ENCODE measurements around the gene FAT1. TPM values are rescaled to one million over a fixed set of nuclear protein-coding genes. Genes with fewer than 3 reads are reported as not detected.

Gene FAT1
- total RNA-seq, 4 donors from 2014 or later = 51.3 to 114 (median 72.2) TPM

- DNase-seq (ENCODE audit: low spot score in 2 of 2) = no peak
- 78 to 83% methylated on average over 10 to 12 of the region's 12 CpGs for WGBS, 2 donors
- no peak overlapping the region for H3K4me3 ChIP-seq (ENCODE audit: low read depth, poor library complexity, severe bottlenecking)
- intact Hi-C loops (cut with DNase I; ENCODE audit: low total_unique reads) = no loop called here
- TF ChIP-seq CTCF (IDR thresholded peaks at IDR 0.05) (no peak), POLR2A (IDR thresholded peaks at IDR 0.05) (no peak)
These were observed 21.9 kb downstream of the FAT1 start for GRCh38 chr4:186701788-186702187.

- no peak for TF ChIP-seq CTCF (IDR thresholded peaks at IDR 0.05)
- TF ChIP-seq POLR2A (IDR thresholded peaks at IDR 0.05) = no peak
These were observed 22.4 kb downstream of the FAT1 start for GRCh38 chr4:186701273-186701672.

GRCh38 chr4:186700746-186701145 lies 22.9 kb downstream of the FAT1 start:
- DNase-seq (ENCODE audit: low spot score in 2 of 2) = peak; percentile 36 to 88
- intact Hi-C loops (cut with DNase I; ENCODE audit: low total_unique reads) = no loop called here
- 66 to 67% methylated on average over 16 of the region's 16 CpGs for WGBS, 2 donors
- no peak overlapping the region for H3K4me3 ChIP-seq (ENCODE audit: low read depth, poor library complexity, severe bottlenecking)
- TF ChIP-seq CTCF (IDR thresholded peaks at IDR 0.05) (no peak), POLR2A (IDR thresholded peaks at IDR 0.05) (no peak)

More at GRCh38 chr4:186701273-186701672, 22.4 kb downstream of the FAT1 start:
- intact Hi-C loops (cut with DNase I; ENCODE audit: low total_unique reads) = no loop called here
- H3K4me3 ChIP-seq (ENCODE audit: low read depth, poor library complexity, severe bottlenecking) = no peak overlapping the region
- WGBS, 2 donors = 15 to 34% methylated on average over 5 of the region's 5 CpGs
- no peak for DNase-seq (ENCODE audit: low spot score in 2 of 2)

- intact Hi-C loops (cut with DNase I; ENCODE audit: low total_unique reads) = no loop called here
- no peak for DNase-seq (ENCODE audit: low spot score in 2 of 2)
- no peak overlapping the region for H3K4me3 ChIP-seq (ENCODE audit: low read depth, poor library complexity, severe bottlenecking)
- WGBS, 2 donors = 82 to 87% methylated on average over 11 of the region's 11 CpGs
- no peak for TF ChIP-seq CTCF (IDR thresholded peaks at IDR 0.05)
- no peak for TF ChIP-seq POLR2A (IDR thresholded peaks at IDR 0.05)
These were observed 23.7 kb downstream of the FAT1 start for GRCh38 chr4:186699881-186700397.

- intact Hi-C loops (cut with DNase I; ENCODE audit: low total_unique reads) = no loop called here
- 48 to 49% methylated on average over 5 of the region's 5 CpGs for WGBS, 2 donors
- TF ChIP-seq CTCF (IDR thresholded peaks at IDR 0.05) = no peak
- TF ChIP-seq POLR2A (IDR thresholded peaks at IDR 0.05) = no peak
- H3K4me3 ChIP-seq (ENCODE audit: low read depth, poor library complexity, severe bottlenecking) = no peak overlapping the region
- no peak for DNase-seq (ENCODE audit: low spot score in 2 of 2)
These were observed 24.4 kb downstream of the FAT1 start for GRCh38 chr4:186699298-186699697.

GRCh38 chr4:186698525-186698924 lies 25.1 kb downstream of the FAT1 start:
- intact Hi-C loops (cut with DNase I; ENCODE audit: low total_unique reads) = no loop called here
- no peak for TF ChIP-seq POLR2A (IDR thresholded peaks at IDR 0.05)
- TF ChIP-seq CTCF (IDR thresholded peaks at IDR 0.05) = no peak
- no peak overlapping the region for H3K4me3 ChIP-seq (ENCODE audit: low read depth, poor library complexity, severe bottlenecking)
- 92 to 94% methylated on average over 17 of the region's 17 CpGs for WGBS, 2 donors
- DNase-seq (ENCODE audit: low spot score in 2 of 2) = no peak

Data from lower leg skin (tissue), 4 donors.